Measurements from ENCODE around the gene CLEC1A. TPM values are rescaled to one million over a fixed set of nuclear protein-coding genes. Genes with fewer than 3 reads are reported as not detected.
"Not testable (repeated sequence)": the region's sequence is repeated elsewhere in the genome, so short reads cannot be mapped to it uniquely, and the experiment has no call there.

CLEC1A gene
- polyA plus RNA-seq, 3 donors = 1.7 to 5.6 (median 5.5) TPM

DNA sequence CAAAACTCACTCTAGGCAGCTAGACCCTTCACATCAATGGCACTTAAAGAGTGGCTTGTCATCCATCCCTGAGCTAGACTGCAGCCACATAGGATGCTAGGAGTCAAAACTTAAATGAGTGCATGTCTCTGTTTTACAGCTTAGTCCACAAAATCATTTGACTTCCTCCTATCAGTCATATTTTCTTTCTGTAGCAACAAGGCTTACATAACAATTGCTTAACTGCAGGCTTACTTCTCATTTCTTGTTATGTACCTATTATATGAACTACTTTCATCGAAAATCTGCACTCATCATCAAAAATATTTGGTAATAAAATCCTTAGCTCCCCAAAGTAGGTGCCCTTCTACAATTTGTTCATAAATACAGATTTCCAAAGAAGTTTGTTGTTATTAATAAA lies 30.1 kb downstream of the CLEC1A start:
- WGBS, 3 donors = 31 to 57% (median 55%) methylated on average over 1 of the region's 1 CpG
- H3K27ac ChIP-seq (ENCODE audit: low read depth, low read length) = no peak overlapping the region

- WGBS, 3 donors = 5 to 26% (median 13%) methylated on average over 3 of the region's 3 CpGs
- no peak overlapping the region for H3K27ac ChIP-seq (ENCODE audit: low read depth, low read length)
Measured at GRCh38 chr12:10067942-10068341, 30.8 kb downstream of the CLEC1A start.

DNA sequence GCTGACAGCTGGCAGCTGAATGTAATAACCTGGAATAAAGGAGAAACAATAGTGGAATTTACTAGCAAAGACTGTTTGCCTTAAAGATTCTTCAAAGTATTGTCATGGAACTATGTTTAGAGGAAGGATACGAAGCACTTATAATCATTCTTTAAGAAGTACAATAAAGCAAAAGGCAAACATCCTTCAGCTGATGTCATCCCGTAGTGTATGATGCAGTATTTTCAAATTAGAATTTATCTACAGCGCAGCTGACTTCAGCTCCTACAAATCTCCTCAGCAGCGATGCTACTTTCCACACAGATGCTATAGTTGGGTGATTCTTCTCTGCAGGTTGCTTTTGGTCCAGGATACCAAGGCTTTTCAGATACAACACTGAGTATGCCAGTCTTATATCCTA lies 31.5 kb downstream of the CLEC1A start:
- H3K27ac ChIP-seq (ENCODE audit: low read depth, low read length) = no peak overlapping the region

GRCh38 chr12:10065241-10065640 lies 33.5 kb downstream of the CLEC1A start:
- WGBS, 3 donors = 73 to 88% (median 83%) methylated on average over 4 of the region's 4 CpGs
- no peak overlapping the region for H3K27ac ChIP-seq (ENCODE audit: low read depth, low read length)

More for the DNA sequence above, 31.5 kb downstream of the CLEC1A start:
- 60 to 77% (median 77%) methylated on average over 4 of the region's 4 CpGs for WGBS, 3 donors

DNA sequence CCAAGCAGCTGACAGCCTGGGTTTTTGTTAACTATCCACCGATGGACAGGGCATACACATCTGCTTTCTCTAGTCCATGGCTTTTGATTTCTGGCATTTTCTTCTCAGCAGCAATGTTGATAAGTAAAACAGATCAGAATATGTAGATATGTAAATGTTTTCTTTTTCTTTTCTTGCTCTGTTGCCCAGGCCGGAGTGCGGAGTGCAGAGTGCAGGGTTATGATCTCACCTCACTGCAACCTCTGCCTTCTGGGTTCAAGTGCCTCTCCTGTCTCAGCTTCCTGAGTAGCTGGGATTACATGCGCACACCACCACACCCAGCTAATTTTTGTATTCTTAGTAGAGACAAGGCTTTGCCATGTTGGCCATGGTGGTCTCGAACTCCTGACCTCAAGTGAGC lies 40.4 kb downstream of the CLEC1A start:
- WGBS, 3 donors = 77 to 80% (median 80%) methylated on average over 5 of the region's 5 CpGs
- H3K27ac ChIP-seq (ENCODE audit: low read depth, low read length) = no peak overlapping the region

GRCh38 chr12:10052193-10052913 lies 46.4 kb downstream of the CLEC1A start:
- 50 to 69% (median 55%) methylated on average over 7 of the region's 7 CpGs for WGBS, 3 donors
- no peak overlapping the region for H3K27ac ChIP-seq (ENCODE audit: low read depth, low read length)

GRCh38 chr12:10048526-10048925 lies 50.3 kb downstream of the CLEC1A start:
- H3K27ac ChIP-seq (ENCODE audit: low read depth, low read length) = no peak overlapping the region
- 48 to 63% (median 49%) methylated on average over 3 of the region's 3 CpGs for WGBS, 3 donors

GRCh38 chr12:10042167-10042566 lies 56.6 kb downstream of the CLEC1A start:
- H3K27ac ChIP-seq (ENCODE audit: low read depth, low read length) = no peak overlapping the region

GRCh38 chr12:10033783-10034545 lies 64.8 kb downstream of the CLEC1A start:
- WGBS, 3 donors = 61 to 84% (median 77%) methylated on average over 1 of the region's 1 CpG
- H3K27ac ChIP-seq (ENCODE audit: low read depth, low read length) = no peak overlapping the region

GRCh38 chr12:10031771-10032175 lies 67.0 kb downstream of the CLEC1A start:
- no peak overlapping the region for H3K27ac ChIP-seq (ENCODE audit: low read depth, low read length)
- 62 to 71% (median 63%) methylated on average over 5 of the region's 5 CpGs for WGBS, 3 donors

- 49 to 59% (median 58%) methylated on average over 4 of the region's 4 CpGs for WGBS, 3 donors
Measured at GRCh38 chr12:10031321-10031720, 67.5 kb downstream of the CLEC1A start.

DNA sequence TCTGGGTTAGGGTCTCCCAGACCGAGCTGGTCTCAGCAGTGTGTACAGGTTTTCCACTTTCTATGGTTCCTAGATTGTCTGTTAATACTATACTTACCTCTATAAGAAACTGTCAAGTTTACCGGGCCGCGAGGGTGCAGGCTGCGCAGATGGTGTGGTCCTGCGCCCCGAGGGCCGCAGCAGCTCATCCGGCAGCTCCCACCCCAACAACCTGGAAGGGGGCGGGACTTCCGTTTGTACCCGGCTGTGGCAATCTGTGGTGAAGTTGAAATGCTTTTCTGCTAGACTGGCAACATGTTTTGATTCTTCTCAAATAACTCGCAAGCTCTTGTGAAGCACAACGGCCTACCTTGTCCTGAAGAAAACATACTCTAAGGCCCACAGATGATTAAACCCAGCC lies 68.3 kb downstream of the CLEC1A start, which contains the start of gene CLEC9A:
CLEC9A (plus strand) TSS at position 237 of the 400 bp plus-strand sequence. CDS start 22,006 bp downstream, outside the sequence.
- H3K27ac ChIP-seq (ENCODE audit: low read depth, low read length) = no peak within 1 kb of the TSS

More at GRCh38 chr12:10031321-10031720, 67.5 kb downstream of the CLEC1A start:
- H3K27ac ChIP-seq (ENCODE audit: low read depth, low read length) = no peak overlapping the region

GRCh38 chr12:10027721-10028120 lies 71.1 kb downstream of the CLEC1A start:
- no peak overlapping the region for H3K27ac ChIP-seq (ENCODE audit: low read depth, low read length)
- WGBS, 3 donors = 41 to 70% (median 45%) methylated on average over 4 of the region's 4 CpGs

More for the DNA sequence above, 68.3 kb downstream of the CLEC1A start, which contains the start of gene CLEC9A:
- 78 to 91% (median 84%) methylated on average over 14 of the region's 14 CpGs for WGBS, 3 donors

GRCh38 chr12:10027311-10027710 lies 71.5 kb downstream of the CLEC1A start:
- 50 to 77% (median 56%) methylated on average over 3 of the region's 3 CpGs for WGBS, 3 donors
- no peak overlapping the region for H3K27ac ChIP-seq (ENCODE audit: low read depth, low read length)

- 75 to 87% (median 86%) methylated on average over 4 of the region's 4 CpGs for WGBS, 3 donors
- H3K27ac ChIP-seq (ENCODE audit: low read depth, low read length) = not testable (repeated sequence)
Measured at GRCh38 chr12:10026666-10027065, 72.1 kb downstream of the CLEC1A start.

GRCh38 chr12:10025236-10025635 lies 73.5 kb downstream of the CLEC1A start:
- H3K27ac ChIP-seq (ENCODE audit: low read depth, low read length) = no peak overlapping the region
- WGBS, 3 donors = 83 to 87% (median 85%) methylated on average over 3 of the region's 3 CpGs

DNA sequence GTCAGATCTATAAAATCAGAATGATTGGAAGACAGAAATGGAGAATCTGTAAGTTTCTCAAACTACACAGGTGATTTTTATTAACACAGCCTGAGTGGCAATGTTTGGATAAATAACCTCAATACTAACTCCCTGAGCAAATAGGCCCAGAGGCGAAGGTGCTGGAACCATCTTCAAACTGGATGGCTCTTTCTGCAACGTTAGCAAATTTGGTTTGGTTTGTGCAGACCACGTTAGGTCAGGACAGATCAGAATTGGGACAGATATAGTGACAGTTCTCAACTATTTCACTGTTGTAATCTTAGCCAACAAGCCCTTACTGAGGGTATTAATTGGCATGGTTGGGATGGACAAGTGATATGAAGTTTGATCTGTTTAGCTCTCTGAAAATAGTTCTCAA lies 77.4 kb downstream of the CLEC1A start:
- H3K27ac ChIP-seq (ENCODE audit: low read depth, low read length) = no peak overlapping the region
- 56 to 82% (median 74%) methylated on average over 3 of the region's 3 CpGs for WGBS, 3 donors
